SK-N-MC (cell line): ENCODE data around the gene DNAL4.

ENCODE experiments used
- DNase-seq: peaks from one replicate; pipeline ENCODE4 v3.0.0-alpha.2; 2011; ENCODE audit warnings: low read depth, low spot score
- H3K27ac ChIP-seq: fragments of 200-600 bp; sonication (generic); 2 replicates; pipeline ENCODE4 v1.5.1; 2016; ENCODE audit warnings: mixed run types
- H3K36me3 ChIP-seq: fragments of 200-600 bp; sonication (generic); 2 replicates; pipeline ENCODE4 v1.6.1; 2017; ENCODE audit warnings: antibody characterized with exemption, low read length, mixed read lengths; ENCODE audit not compliant: insufficient read depth
- H3K4me3 ChIP-seq: fragments of 200-600 bp; sonication (generic); 2 replicates; pipeline ENCODE4 v1.5.1; 2016
- H3K9ac ChIP-seq: fragments of 200-600 bp; sonication (generic); 2 replicates; pipeline ENCODE4 v1.8.0; 2017; ENCODE audit warnings: mixed run types, mixed read lengths; ENCODE audit not compliant: insufficient read length
- H3K9me3 ChIP-seq: fragments of 200-600 bp; sonication (generic); 2 replicates; pipeline ENCODE4 v1.6.1; 2017; ENCODE audit warnings: low read depth, mild to moderate bottlenecking, antibody characterized with exemption, low read length, moderate library complexity, mixed read lengths
- EZH2 ChIP-seq: fragments of 200-600 bp; sonication (generic); IDR thresholded peaks from one replicate; pipeline ENCODE4 v1.6.1; 2017; ENCODE audit warnings: antibody characterized with exemption
- FOXP2 ChIP-seq: optimal IDR thresholded peaks from 2 replicates; pipeline ENCODE3; 2011; ENCODE audit warnings: mild to moderate bottlenecking, moderate library complexity; ENCODE audit not compliant: insufficient read depth; ENCODE audit errors: extremely low read length, control extremely low read depth
- POLR2AphosphoS5 ChIP-seq: IDR thresholded peaks from 2 replicates; pipeline ENCODE4 v1.6.1; 2012; ENCODE audit warnings: mild to moderate bottlenecking, low read depth, low read length, borderline replicate concordance

DNAL4 gene

DNA sequence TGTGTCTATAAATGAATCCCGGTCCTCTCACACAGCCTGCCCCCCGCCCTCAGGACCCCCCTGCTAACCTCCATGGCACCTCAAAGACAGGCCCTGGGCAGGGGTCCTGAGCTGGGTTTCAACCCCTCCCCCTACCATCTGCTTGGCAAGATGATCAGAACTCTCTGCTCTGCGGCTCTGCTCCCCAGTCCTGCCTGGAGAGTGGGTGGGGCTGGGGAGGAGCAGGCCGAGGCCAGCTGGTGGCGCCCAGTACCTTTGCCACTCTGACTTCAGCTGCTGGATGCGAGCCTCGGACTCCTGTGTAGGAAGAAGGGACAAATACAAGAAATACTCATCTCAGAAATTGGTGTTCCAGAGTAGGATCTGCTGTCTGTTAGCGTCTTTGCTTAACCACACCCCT, 53.2 kb downstream of the DNAL4 start:
- Histone ChIP-seq H3K9ac (no peak overlapping the region), H3K4me3 (no peak overlapping the region)

DNA sequence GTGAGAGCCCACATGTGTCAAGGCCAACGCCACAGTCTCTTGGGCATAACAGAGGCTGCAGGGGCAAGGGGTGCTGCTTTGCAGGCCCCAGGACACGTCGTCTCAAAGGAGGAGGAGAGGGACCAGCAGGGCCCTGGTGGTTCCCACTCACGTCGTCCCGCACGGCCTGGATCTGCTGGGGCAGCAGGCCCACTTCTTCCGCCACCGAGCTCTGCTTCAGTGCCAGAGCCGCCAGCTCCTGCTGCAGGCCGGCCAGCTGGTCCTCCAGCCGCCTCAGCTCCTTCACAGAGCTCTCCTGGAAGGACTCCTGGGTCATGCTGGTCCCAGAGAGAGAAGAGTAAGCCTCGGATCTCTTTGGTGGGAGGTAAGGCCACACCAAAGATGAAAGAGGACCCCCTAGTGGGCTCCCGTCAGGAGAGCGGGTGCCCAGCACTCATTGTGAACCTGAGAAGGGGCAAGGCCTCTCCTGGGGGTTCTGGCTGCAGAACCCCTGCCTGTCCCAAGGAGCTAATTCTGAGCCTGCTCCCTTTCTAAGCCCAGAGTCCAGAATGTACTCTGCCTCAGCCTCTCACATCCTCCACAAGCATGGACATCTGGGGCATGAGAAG, 53.7 kb downstream of the DNAL4 start:
- no peak overlapping the region for H3K27ac ChIP-seq
- H3K9ac ChIP-seq: no peak overlapping the region
- no peak for TF ChIP-seq EZH2
- H3K4me3 ChIP-seq: no peak overlapping the region
- no peak for DNase-seq
- no peaks in the 10 kb centered on the region for H3K9me3 ChIP-seq
- H3K36me3 ChIP-seq: peaks cover 84% of the 10 kb centered on the region

More for the DNA sequence above, 53.2 kb downstream of the DNAL4 start:
- Histone ChIP-seq H3K9me3 (no peaks in the 10 kb centered on the region), H3K27ac (no peak overlapping the region), H3K36me3 (peaks cover 88% of the 10 kb centered on the region)
- TF ChIP-seq EZH2: no peak
- TF ChIP-seq POLR2AphosphoS5: no peak
- no peak for TF ChIP-seq FOXP2
- no peak for DNase-seq

DNA sequence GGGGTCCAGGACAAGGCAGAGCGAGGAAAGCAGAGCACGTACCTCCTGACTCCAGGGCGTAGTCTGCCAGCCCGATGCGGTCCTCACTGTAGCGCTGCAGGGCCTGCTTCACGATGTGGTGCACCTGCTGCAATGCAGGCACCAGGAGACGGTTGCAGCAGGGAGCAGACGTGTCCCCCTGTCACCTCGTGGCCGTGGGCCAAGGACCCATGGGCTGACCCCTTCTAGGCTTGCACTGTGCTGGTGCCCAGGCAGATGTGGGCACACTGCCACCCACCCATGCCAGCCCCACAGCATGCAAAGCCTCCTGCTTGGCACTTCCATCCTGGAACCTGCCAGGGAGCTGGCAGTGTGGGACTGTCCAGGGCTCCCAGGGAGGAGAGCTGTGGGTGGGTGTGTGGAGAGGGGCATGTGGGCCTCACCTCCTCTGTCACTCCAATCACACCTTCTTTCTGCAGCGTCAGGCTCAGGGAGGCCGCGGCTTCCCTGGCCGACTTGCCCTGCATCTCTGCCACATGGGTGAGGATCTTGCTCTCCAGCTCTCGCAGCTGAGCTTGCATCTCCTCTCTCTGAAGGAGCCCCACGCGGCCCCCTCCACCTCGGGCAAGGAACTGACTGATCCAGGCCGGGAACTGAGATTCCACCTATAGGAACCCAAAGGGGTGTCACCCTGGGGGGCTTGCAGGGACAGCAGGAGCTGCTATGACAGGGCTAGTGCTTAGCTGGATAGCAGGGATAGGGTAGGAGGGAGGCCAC, 54.5 kb downstream of the DNAL4 start:
- H3K9ac ChIP-seq: no peak overlapping the region
- H3K4me3 ChIP-seq: no peak overlapping the region
- peaks cover 77% of the 10 kb centered on the region for H3K36me3 ChIP-seq
- no peak for DNase-seq
- TF ChIP-seq EZH2 (no peak), POLR2AphosphoS5 (no peak), FOXP2 (no peak)
- H3K9me3 ChIP-seq: no peaks in the 10 kb centered on the region
- H3K27ac ChIP-seq: no peak overlapping the region

DNA sequence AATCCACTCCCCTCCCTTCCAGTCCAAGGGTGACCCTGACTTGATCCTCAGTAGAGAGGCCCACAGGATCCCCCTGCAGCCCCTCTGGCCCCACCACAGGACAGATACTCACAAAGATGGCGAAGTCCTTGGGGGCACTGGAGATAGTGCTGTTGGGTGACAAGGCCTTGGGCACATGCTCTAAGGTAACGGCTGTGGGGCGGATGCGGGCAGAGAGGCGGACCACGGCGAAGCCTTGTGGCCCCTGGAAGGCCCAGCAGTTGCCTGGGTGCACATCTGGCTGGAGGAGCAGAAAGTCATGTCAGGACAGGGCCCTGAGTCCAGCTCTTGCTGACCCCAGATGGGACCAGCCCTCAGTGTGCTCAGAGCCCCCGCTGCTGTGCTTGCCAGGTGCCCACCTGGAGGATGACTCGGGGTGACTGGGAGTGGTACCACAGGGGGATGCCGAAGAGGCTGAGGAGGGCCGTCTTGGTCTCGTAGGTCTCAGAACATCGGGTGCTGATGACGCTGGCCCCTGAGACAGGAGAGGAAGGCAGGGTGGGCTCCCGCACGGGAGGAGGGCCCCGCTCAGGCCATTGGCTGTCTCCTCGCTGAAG, 55.4 kb downstream of the DNAL4 start:
- peaks cover 80% of the 10 kb centered on the region for H3K36me3 ChIP-seq
- no peak for DNase-seq
- H3K4me3 ChIP-seq: no peak overlapping the region
- no peak overlapping the region for H3K27ac ChIP-seq
- no peak overlapping the region for H3K9ac ChIP-seq
- TF ChIP-seq FOXP2: no peak
- TF ChIP-seq EZH2: no peak
- no peaks in the 10 kb centered on the region for H3K9me3 ChIP-seq

- TF ChIP-seq EZH2: no peak
- no peak for TF ChIP-seq POLR2AphosphoS5
- Histone ChIP-seq H3K36me3 (peaks cover 77% of the 10 kb centered on the region), H3K27ac (no peak overlapping the region), H3K9me3 (no peaks in the 10 kb centered on the region), H3K4me3 (no peak overlapping the region), H3K9ac (no peak overlapping the region)
- DNase-seq: no peak
Observed at GRCh38 chr22:38737302-38738060, 56.5 kb downstream of the DNAL4 start.

- Histone ChIP-seq H3K27ac (no peak overlapping the region), H3K9me3 (no peaks in the 10 kb centered on the region), H3K4me3 (no peak overlapping the region), H3K36me3 (peaks cover 69% of the 10 kb centered on the region), H3K9ac (no peak overlapping the region)
- TF ChIP-seq POLR2AphosphoS5 (no peak), EZH2 (no peak), FOXP2 (no peak)
- no peak for DNase-seq
Observed at GRCh38 chr22:38736257-38736570, 57.7 kb downstream of the DNAL4 start.

DNA sequence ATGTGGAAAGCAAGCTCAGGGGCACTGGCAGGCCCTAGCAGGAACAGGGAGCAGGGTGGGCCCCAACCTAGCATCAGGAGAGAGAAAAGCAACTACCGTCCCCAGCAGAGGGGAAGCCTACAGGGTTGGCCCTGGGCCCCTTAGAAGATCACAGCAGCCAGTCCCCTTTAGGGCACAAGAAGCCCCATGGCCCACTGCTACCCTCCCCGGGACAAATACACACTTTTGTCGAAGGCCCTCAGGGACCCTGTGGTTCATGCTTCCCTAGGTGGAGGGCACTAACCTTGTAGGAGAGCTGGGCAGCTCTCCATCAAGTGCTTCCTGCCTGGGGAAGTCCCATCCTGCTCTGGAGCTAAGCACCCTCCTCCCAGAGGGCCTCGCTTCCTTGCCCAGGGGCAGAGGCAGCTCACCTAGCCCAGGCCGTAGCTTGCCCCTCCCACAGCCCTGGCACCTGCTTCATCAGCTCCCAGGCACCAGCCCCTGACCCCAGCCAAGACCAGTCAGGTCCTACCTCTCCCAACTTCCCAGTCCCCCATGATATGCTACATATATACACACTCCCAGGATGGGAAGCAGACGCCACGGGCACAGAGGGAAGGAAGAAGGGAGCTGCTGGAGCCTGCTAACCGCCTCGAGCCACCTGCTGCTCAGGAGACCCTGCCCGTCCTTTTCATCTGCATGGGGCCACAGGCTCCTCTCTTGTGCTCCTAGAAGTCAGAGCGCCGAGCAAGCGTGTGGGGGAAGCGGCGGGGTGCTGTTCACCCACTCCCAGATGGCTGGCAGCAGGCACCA, 58.3 kb downstream of the DNAL4 start:
- H3K9me3 ChIP-seq: no peaks in the 10 kb centered on the region
- no peak overlapping the region for H3K9ac ChIP-seq
- no peak overlapping the region for H3K4me3 ChIP-seq
- H3K36me3 ChIP-seq: peaks cover 67% of the 10 kb centered on the region
- TF ChIP-seq EZH2 (no peak), FOXP2 (no peak), POLR2AphosphoS5 (peak; percentile 5; the same call in 1 of the 2 replicates)
- 0 out of 2 replicates have a peak overlapping the region, but pooled peaks have one; percentile 42 for H3K27ac ChIP-seq
- no peak for DNase-seq

GRCh38 chr22:38735126-38735464, 58.8 kb downstream of the DNAL4 start:
- H3K36me3 ChIP-seq: peaks cover 67% of the 10 kb centered on the region
- no peaks in the 10 kb centered on the region for H3K9me3 ChIP-seq
- no peak overlapping the region for H3K9ac ChIP-seq
- H3K4me3 ChIP-seq: no peak overlapping the region
- H3K27ac ChIP-seq: 0 out of 2 replicates have a peak overlapping the region, but pooled peaks have one; percentile 42
- TF ChIP-seq EZH2 (no peak), FOXP2 (no peak), POLR2AphosphoS5 (no peak; the same call in 1 of the 2 replicates)
- no peak for DNase-seq
